ENCODE data around the gene AGAP5.
"Not testable (repeated sequence)": the region's sequence is repeated elsewhere in the genome, so short reads cannot be mapped to it uniquely, and the experiment has no call there.

The AGAP5 gene

DNA sequence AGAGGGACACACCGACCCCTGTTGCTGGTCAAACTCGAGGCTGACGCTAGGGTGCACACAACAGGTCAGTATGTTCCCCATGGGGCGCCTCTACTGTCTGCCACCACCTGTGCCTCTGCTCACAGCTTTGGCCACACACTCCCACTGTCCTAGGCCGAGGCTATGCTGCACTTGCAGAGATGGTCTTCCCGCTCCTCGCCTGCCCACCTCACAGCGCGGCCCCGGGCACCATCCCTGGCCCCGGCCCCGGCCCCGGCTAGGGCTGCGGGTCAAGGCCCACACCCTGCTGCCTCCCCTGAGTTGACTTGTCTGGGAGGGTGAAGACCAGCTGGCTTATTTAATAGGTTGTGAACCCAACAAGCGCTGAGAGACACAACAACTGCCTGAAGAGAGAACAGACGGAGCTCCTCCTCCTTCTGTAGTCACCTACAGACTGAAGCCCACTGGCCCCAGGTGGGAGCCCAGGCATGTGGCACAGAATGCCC lies at the start of gene AGAP5:
AGAP5 (minus strand) TSS at position 435 of the 485 bp plus-strand sequence; CDS start at position 81, 354 bp downstream.
- DNase-seq, result not testable (repeated sequence)

DNA sequence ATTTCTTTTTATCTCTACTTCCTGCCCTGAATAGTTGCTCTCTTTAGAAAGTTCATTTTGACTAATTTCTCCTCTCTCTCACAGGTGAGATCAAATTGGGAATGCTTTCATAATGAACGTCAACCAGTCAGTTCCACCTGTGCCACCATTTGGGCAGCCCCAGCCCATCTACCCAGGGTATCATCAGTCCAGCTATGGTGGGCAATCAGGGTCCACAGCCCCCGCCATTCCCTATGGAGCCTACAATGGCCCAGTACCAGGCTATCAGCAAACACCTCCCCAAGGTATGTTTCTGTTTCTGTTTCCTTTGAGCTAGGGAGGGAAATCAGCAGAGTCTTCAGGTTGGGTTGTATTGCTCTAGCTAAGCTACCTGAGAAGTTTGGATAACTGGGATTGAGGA lies 48.8 kb upstream of the AGAP5 start:
- DNase-seq, result no peak

DNA sequence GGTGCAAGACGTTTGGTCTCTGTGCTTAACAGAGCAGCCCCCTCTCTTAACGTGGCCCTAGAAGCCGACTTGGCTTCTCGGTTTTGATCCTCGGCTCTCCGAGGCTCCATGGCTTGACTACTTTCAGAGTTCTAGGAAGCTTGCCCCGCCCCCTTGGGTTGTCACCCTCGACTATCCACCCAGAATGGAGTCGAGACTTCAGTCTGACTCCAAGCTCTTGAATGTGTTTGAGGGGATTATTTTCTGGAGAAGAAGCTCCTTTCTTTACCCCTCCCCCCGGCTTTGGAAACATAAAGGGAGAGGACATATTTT lies 46.7 kb upstream of the AGAP5 start:
- no peak for DNase-seq

DNA sequence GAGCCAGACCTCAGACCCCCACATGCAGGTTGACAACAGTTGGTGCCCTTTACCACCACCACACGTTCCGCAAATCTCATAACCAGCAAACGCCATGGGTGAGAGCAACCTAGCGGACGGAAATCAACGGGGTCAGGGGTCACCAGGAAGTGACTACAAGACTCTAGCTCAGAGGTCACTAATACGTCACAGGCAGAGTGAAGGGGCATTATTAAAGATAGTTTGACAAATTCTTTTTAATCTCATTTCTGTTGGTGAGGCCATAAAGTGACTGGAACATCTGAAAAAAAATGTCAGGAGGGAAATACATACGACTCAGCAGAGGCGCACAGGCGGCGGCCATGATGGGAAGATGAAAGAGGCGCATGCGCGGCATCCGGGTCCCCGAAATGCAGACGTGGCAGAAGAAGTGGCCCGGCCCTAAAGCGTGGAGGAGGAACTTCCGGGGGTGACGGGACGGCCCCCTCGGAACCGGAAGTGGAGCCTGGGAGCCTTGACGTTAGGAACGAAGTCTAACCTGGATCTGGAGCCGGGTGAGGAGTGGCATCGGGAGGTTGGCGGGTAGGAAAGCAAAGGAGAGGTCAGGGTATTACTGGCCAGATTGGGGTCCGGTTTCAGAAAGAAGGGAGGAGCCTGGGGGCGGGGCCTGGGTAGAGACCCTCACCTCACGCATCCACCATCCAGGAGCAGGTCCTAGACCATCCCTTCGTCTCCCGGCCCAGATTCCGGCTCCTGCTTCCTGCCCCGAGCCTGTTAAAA lies 46.2 kb upstream of the AGAP5 start, which contains the start of gene SEC24C:
SEC24C (plus strand) TSS at position 468 of the 759 bp plus-strand sequence. CDS start 2,461 bp downstream, outside the sequence.
- DNase-seq, result peak; percentile 91

DNA sequence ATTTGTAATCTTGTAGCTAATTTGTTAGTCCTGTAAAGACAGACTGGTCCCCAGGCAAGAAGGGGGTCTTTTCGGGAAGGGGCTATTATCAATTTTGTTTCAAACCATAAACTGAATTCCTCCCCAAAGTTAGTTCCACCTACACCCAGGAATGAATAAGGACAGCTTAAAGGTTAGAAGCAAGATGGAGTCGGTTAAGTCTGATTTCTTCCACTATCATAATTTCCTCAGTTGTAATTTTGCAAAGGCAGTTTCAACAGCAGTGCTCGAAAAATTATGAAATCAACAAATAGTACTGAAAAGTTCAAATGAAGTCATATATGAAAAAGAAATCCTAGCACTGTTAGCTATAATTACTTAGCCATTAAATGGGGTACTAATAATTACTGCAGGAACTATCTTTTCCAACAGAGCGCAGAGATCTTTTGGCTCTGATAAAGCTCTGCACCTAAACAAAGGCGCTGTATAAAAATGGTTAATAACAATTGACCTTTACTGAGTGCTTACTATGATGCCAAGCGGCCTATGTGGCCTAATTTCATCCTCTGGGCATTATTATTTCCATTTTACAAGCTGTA lies 45.5 kb upstream of the AGAP5 start:
- no peak for DNase-seq

DNA sequence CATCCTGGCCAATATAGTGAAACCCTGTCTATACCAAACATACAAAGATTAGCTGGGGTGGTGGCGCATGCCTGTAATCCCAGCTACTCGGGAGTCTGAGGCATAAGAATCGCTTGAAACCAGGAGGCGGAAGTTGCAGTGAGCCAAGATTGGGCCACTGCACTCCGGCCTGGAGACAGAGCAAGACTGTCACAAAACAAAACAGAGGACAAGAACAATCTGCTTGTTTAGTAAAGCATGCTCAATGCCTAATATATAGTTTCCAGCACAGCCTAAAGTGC lies 44.5 kb upstream of the AGAP5 start:
- DNase-seq, result no peak

DNA sequence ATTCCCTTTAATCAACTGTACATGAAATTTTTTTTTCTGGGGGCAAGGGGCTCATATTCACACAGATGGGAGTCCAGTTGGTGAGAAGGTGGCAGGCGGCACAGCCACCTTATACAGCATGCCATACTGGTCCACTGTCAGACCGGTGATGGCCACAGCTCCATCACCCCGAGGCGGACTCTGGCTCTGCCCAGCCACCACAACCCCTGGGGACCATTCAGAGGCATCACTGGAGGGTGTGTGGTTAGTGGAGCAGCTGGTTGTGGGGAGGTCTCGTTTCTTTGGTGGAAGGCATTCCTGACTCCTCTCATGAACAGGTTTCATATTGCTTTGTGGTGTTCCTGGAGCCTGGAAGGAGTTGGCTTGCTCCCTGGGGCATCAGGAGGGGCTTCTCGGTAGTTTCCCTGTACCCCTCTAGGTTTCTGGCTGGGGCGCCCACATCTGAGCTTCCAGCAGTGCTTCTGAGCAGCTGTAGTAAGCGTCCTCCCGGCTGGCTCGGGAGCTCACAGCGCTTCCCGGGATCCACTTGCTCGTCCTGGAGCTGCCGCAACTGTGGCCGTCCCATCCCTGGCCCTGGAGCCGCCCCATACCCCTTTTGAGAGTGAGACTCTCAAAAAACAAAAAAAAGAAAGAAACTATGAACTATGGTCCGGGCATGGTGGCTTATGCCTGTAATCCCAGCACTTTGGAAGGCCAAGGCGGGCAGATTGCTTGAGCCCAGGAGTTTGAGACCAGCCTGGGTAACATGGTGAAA lies 42.8 kb upstream of the AGAP5 start:
- not testable (repeated sequence) for DNase-seq

DNA sequence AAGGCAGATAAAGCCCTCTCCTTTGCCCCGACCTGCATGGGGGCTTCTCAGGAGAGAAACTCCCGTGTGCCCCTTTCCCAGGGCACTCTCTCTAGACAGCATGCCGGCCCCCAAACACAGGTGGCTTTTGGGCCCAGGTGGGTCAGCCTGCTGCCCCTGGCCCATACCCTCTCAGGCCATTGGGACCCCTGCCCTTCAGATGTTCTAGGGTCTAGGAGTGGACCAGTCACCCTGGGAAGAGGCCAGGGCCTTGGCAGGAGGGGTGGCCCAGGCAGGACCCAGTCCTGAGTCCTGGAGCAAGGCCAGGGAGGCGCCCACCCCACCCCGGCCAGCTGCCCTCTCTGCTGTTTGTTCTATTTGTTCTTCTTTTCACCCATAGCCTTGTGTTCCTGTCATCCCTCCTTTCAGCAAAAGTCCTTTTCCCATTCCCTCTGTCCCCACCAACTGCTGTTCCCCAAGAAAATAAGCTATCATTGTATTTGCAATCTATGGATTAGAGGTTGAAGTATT lies 36.9 kb upstream of the AGAP5 start:
- DNase-seq, result no peak

DNA sequence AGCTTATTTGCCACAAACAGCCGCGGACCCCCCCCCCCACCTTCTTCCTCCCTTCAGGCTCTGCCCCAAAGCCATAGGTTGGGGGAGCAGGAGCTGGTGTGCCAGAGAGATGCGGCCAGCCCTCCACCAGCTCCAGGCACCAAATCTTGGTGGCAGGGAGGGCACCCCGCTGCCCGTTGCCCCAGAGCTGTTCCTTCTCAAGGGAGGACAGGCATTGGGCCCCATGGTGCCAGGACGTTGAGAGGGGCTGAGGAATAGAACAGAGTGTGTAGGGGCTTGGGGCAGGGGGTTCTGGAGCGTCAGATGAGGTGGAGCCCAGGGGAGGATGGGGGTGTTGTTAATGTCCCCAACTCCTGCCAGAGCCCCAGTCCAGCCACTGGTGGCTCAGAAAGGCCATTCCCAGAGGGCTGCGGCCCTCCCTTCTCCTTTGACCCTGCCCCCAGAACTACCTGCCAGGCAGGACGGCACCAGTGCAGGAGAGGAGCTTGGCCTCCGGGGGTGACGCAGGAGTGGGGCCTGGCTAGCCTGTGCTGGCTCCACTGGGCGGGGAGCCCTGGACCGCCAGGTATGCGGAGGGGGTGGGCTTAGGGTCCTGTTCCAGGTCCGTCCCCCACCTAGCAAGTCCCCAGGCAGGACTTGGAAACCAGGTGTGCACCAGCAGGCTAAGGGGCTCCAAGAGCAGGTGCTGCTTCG lies 36.3 kb upstream of the AGAP5 start:
- no peak for DNase-seq

DNA sequence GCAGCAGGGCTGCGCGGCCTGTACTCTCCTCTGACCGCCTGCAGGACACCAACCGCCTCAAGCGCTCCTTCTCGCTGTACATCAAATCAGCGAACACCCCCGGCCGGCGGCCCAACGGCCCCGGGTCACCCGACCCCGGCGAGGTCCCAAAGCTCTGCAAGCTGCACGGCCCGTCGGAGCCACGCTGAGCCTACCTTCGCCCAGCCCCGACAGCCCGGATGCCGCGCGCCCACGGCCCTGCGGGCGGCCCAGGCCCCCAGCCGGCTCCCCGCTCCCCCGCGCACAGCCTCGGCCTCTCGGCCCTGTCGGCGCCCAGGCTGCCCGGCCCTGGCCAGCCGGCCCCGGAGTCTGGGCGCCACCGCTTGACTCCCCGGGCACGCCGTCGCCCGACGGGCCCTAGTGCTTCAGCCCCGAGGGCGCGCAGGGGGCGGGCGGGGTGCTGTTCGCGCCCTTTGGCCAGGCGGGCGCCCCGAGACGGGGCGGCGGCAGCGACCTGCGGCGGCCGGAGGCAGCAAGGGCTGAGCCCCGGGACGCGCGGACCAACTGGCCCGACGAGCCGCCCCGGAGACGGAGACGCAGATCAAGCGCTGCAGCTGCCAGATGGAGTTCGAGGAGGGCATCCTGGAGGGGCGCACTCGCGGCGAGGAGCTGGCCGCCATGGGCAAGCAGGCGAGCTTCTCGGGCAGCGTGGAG lies 35.2 kb upstream of the AGAP5 start:
- no peak for DNase-seq

DNA sequence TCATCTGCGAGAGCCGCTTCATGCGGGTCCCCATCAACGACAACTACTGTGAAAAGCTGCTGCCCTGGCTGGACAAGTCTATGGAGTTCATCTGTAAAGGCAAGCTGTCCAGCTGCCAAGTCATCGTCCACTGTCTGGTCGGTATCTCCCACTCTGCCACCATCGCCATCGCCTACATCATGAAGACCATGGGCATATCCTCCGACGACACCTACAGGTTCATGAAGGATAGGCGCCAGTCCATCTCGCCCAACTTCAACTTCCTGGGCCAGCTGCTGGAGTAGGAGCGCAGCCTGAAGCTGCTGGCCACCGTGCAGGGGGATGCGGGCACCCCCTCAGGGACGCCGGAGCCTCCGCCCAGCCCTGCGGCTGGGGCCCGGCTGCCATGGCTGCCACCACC lies 34.5 kb upstream of the AGAP5 start:
- DNase-seq, result no peak

DNA sequence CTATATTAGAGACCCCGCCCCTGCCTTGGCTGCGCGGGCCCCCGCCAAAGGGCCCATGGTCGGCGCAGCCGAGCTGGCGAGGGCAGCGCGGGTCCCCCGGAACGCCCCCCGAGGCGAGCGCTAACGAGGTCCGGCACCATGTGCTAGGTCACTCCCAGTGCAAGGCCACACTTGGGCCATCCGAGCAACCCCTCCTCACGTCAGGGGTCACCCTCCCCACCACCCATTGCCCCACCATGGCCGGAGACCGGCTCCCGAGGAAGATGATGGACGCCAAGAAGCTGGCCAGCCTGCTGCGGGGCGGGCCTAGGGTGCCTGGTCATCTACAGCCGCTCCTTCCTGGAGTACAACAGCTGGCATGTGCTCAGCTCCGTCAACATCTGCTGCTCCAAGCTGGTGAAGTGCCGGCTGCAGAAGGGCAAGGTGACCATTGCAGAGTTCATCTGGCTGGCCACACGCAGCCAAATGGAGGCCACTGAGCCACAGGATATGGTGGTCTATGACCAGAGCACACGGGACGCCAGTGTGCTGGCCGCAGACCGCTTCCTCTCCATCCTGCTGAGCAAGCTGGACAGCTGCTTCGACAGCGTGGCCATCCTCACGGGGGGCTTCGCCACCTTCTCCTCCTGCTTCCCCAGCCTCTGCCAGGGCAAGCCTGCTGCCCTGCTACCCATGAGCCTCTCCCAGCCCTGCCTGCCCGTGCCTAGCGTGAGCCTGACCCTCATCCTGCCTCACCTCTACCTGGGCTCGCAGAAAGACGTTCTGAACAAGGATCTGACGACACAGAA lies 33.9 kb upstream of the AGAP5 start:
- DNase-seq, result no peak

DNA sequence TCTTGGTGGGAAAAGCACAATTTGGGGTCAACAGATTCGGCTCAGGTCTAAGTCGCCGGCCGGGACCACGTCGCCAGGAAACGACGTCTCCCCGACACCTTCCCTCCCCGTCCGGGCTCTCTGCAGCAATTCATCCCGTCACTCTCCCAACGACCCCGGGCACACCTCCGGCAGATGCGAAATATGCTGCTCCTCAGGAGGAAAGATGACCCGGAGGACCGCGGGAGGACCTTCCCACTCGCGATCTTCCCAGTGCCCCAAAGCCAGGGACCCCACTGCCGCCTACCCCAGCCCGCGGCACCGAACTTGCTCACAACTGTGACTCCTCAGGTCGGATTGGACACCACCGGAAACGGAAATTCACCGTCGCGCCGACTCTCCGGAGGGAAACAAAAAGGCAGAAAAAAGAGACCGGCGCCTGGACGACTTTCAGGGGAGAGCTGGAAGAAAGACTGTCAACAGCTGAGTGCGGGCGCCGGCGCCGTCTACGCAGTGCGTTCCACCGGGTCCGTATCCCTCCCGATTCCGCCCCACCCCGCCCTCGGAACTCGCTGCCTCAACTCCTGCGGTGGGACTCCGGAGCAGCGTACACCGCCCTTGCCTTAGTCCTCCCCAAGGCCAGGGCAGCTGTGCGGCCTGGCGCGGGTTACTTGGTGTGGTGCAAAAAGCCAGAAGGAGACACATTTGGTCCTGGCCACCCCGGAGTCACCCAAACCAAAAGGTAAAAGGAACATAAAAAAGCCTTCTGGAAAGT lies 32.4 kb upstream of the AGAP5 start:
- DNase-seq, result peak; percentile 91

DNA sequence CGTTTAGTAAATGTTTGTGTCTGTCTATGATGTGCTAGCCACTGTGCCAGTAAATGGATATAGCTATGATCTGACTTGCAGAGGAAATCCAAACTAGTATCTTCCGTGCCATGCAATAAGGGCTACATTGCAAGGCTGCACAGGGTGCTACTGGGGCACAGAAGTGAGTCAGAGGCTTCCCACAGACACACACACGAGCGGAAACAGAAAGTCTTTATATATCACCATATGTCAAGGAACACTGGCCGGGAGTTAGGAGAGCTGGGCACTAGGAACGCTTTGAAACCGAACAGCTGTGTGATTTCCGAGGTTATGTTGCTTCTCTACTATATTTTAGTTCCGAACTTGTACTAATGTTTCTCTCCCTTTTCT lies 31.9 kb upstream of the AGAP5 start:
- DNase-seq, result peak; percentile 38

DNA sequence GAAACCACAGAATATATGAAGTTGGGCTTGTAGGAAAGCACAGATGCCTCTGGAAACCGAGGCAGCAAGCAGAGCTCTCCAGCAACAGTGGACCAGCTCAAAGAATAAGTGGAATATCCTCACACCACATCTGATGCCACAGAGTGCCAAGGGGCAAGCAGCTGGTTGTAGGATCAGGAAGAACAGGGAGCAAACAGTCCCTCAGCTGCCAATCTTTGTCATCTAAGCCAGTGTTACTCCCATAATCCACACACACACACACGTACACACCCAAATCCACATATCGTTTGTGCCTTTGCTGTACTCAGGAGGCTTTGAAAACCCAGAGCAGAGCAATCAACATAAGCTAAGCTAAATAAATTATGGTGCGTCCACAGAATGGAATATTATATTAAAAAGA lies 25.6 kb upstream of the AGAP5 start:
- no peak for DNase-seq

DNA sequence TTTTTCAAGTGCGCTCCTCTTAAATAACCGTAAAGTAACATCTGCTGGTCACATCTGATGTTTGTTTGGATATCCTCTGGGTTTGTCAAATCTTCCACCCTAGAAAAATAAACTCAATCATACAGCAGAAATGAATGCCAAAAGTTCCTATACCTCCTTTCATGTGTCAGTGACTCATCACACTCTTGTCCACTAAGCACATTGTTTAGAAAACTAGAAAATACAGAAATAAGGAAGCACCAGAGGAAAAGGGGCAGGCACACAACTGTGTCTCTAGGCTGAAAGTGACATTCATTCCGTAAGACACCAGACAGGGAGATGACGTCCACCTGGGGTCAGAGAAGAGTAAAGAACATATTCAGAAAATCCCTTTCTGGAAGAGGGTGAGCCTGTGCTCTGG lies 22.7 kb upstream of the AGAP5 start:
- not testable (repeated sequence) for DNase-seq

DNA sequence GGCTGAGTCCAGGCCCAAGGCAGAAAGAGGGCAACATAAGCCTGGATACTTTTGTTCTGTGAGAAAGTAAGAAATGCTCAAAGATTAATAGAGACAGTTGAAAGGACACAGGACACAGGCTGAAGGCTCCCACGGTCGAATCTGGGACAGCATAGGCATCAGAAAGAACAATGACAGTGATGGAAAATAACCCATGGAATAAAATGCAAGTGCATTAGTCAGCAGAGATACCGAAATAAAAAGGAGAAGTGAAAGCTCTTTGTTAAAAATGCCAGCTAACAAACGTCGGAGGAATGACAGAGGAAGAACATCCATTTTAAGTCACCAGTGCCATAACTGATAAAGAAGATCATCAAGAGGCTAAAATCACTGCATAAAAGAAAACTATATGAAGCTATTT lies 19.6 kb upstream of the AGAP5 start:
- no peak for DNase-seq

DNA sequence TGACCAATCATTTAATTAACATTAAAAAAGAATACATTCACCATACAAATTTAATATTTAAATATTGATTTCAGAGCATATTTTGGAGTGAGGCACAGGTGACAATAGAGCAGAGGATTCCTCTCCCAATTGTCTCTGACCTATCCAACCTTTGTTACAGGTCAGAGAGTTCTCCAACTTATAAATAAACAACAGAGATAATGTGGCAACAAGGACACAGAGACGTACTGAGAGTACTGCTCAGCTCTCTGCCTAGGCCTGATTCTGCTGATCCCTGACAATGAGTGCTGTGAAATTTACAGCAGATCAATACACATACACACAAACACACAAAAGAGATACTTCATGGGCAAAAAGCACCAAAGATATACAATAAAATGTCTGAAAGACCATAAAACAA lies 18.3 kb upstream of the AGAP5 start:
- DNase-seq, result no peak

DNA sequence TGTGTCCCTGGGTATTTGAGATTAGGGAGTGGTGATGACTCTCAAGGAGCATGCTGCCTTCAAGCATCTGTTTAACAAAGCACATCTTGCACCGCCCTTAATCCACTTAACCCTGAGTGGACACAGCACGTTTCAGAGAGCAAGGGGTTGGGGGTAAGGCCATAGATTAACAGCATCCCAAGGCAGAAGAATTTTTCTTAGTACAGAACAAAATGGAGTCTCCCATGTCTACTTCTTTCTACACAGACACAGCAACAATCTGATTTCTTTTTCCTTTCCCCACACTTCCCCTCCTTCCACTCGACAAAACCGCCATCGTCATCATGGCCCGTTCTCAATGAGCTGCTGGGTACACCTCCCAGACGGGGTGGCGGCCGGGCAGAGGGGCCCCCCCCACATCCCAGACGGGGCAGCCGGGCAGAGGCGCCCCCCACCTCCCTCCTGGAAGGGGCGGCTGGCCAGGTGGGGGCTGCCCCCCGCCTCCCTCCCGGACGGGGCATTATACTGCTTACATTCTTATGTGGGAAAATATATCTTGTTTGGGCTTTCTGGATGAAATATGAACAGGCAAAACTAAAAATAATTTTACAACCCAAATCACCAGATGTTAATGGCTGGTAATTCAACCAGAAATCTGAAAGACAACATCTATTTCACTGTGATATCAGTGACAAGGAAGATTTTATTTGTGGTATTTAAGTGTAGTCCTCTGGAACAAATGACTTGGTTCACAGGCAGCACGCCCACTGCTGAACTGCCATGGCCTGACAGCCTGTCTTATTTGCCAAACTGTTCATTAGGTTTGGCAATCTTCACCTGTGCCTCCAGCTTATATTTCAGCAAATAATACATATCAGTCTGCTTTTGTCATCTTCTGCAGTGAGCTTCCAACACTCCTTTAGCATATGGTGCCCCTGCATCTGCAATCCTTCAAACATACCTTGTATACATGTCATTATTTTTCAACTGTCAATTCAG lies 17.6 kb upstream of the AGAP5 start:
- DNase-seq, result not testable (repeated sequence)

DNA sequence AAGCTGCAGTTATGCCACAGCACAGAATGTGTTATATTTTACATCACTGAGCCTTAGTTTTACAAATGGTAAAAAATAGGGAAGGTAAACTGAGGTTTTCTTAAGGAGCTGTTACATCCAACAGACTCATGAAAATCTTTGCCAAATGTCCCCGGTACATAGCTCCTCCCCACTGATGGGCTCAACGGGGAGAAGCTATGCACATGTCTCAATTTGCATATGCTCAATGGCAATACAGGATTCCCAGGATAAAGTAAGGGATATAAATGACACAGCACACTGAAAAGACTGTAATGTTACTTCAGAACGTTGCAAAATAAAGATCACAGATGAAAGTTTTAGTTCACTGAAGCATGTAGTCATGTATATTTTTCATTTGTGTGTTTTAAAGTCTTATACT lies 16.6 kb upstream of the AGAP5 start:
- not testable (repeated sequence) for DNase-seq

Measured in activated effector memory CD4-positive, alpha-beta T cell treated with Interleukin-2 at 50 U/mL for 16 hours (primary cell).